Activated T-cell treated with anti-CD3 and anti-CD28 coated beads for 24 hours (primary cell): ENCODE measurements around the gene RASAL3.
"Not testable (repeated sequence)": the region's sequence is repeated elsewhere in the genome, so short reads cannot be mapped to it uniquely, and the experiment has no call there.

ENCODE experiments used
- DNase-seq: peaks from one replicate; pipeline ENCODE4 v3.0.0-alpha.2; 2020; ENCODE audit warnings: low read depth

RASAL3 gene

DNA sequence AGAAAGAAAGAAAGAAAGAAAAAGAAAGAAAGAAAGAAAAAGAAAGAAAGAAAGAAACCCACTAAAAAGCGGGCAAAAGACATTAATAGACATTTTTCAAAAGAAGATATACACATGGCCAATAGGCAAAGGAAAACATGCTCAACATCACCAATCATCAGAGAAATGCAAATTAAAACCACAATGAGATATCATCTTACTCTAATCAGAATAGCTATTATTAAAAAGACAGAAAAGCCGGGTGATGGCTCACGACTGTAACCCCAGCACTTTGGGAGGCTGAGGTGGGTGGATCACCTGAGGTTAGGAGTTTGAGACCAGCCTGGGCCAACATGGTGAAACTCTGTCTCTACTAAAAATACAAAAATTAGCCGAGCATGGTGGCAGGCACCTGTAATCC lies 9.5 kb upstream of the RASAL3 start:
- DNase-seq: not testable (repeated sequence)

DNA sequence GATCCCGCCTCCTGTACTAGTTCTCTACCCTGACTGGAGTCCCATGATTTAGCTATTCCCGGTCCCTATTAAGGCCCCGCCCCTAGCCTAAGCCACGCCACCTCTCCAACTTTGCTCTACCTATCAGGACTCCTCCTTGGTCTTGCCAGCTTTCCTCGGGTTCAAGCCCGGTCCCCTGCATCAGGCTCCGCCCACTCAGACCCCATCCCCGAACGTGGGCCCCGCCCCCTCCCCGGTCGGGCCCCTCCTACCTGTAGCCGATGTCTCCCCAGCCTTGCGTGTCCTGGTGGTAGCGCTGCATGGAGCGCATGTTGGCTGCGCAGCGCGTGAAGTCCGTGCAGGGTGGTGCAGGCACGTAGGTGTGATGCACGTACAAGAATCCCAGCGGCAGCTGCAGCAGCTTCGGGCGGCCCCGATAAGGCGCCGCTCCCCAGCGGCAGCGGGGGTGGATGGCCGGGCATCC lies 7.3 kb upstream of the RASAL3 start:
- DNase-seq: no peak

DNA sequence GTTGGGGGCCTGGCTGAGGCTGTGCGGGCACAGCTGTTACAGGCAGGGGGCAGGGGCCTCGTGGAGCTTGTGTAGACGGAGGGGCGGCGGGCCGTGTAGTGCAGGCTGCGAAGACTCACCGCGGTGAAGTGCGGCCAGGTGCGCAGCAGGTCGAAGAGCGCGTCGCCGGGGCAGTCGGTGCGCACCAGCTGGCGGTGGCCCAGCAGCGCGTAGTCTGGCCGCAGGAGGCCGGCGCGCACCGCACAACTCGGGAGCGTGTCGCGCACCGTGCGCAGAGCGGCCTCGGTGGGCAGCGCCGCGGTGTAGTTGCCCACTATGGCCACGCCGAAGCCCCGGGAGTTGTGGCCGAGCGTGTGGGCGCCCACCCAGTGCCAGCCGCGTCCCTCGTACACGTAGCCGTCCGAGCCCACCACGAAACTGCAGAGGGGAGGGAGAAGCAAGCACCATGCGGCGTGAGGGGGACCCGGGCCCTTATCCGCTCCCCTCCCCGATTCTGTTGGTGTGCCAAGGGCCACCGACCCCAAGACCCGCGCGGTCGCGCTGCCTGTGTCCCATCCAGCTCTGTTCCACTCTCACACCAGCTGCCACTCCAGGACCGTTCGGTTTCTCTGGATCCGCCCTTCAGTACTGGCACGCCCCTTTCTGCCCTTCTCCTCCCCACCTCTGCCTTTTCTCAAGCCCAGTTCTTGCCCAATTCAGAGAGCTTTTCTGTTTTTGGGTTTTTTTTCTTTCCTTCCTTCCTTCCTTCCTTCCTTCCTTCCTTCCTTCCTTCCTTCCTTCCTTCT lies 5.4 kb upstream of the RASAL3 start:
- no peak for DNase-seq

DNA sequence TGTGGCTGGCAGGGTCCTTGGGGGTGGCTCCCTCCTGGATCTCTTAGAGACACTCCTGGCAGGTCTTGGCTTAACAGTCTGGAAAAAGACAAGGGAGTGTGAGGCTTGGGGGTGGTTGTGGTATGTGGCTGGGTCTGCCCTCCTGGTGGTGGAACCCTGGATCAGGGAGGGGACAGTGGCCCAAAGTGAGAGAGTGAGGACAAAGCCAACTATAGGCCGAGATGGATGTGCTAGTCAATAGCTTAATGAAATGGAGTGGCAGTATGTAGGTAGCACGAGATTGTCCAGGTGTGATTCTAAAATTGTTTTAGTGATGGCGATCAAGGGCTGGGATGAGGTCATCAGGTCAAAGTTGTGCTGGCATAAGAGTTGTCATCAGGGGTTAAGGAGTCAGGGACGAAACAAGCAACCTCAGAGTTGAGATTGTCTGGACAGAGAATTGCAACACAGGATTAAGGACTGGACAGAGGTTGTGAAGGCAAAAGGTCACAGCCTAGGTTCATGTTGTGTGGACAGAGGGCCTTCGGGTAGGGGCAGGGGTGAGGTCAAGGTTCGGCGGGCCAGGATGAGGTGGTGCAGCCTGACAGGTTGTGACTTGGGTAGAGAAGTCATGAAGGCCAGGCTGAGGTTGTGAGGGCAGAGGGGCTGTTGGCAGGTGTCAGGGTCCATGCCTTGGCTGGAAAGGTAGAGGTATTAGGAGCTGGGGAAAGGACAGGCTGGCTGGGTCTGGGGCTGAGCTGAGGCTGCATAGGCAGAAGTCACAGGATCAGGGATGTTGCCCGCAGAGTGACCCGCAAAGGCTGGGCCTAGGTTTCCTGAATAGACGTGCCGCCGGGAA lies 4.5 kb upstream of the RASAL3 start:
- no peak for DNase-seq

DNA sequence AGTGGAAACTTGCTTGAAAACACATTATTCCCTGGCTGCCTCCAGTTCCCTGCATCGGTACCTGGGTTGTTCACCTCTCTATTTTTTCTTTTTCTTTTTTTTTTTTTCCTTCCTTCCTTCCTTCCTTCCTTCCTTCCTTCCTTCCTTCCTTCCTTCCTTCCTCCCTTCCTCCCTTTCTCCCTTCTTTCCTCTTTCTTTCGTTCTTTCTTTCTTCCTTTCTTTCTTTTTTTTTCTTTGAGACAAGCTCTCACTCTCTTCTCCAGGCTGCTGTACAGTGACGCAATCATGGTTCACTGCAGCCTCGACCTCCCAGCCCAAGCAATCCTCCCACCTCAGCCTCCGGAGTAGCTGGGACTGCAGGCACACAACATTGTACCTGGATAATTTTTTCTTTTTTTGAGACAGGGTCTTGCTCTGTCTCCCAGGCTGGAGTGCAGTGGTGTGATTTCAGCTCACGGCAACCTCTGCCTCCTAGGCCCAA lies 3.4 kb upstream of the RASAL3 start:
- DNase-seq: no peak

DNA sequence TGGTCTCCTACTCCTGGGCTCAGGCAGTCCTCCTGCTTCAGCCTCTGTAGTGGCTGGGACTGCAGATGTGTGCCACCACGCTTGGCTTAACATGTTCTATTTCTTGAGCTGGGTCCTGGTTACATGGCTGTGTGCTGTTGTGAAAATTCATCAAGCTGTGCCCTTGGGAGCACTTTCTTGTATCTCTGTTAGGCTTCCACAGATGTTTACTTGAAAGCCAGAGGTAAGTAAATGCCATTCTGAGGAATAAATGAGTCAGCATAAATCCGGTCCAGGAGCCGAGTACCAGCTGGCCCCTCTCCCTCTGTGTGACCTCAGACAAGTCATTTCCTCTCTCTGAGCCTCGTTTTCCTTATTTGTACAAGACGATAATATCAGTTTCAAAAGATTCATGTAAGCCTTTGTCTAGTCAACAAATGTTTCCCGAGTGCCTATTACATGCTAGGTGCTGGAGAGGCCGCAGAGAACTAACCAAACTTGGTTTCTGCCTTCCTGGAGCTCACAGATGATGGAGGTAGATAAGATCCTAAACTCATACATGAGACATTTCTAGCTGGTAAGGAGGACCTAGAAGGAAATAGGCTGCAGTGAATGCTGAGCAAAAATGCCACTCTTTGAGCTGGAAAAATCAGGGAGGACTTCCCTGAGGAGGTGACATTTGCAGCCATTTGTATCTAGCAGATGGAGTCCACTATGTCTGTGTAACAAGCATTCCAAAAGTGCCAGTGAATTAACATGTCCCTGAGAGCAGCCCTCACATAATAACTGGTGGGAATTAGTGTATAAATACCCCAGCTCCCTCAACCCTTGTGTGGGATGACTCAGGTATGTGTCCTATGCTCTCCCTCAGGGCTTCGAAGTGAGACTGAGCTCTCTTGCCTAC lies 2.7 kb upstream of the RASAL3 start:
- peak; percentile 41 for DNase-seq

DNA sequence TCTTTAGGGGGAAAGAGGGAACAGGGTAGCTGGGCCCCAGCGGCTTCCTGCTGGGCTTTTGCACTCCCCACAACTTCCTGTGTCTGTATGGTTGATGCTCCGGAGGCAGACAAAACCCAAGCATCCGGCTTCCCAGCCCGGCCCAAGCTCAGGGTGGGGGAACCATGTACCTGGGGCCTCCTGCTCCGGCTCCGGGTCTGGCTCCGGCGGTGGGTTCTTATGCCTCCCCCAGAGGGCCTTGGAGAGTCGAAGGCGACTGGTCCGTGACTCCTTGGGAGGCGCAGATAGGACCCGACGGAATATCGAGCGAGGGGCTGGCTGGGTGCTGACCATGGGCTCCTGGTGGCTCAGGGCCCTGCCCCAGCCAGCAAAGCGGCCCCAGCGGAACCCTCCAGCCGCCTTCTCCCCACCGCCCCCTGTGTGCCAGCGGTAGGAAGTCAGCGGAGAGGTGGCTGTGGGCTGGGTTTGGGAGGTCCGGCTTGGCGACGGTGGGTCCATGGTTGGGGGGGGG lies 428 bp downstream of the RASAL3 start:
- peak; percentile 69 for DNase-seq

DNA sequence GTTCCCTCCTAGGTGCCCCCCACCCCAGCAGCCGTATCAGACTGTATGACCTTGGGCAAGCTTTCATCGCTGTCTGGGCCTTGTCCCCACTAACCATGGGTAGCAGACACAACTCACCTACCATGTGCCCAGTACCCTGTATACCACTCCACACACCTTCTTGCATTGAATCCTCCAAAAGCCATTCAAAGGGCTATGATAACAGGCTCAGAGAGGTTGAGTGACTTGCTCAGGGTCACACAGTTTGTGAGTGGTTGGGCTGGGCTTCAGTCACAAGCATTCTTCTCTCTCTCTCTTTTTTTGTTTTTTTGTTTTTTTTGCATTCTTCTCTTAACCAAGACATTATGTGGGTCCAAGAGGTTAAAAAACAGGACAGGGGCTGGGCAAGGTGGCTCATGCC lies 2.6 kb downstream of the RASAL3 start:
- no peak for DNase-seq

DNA sequence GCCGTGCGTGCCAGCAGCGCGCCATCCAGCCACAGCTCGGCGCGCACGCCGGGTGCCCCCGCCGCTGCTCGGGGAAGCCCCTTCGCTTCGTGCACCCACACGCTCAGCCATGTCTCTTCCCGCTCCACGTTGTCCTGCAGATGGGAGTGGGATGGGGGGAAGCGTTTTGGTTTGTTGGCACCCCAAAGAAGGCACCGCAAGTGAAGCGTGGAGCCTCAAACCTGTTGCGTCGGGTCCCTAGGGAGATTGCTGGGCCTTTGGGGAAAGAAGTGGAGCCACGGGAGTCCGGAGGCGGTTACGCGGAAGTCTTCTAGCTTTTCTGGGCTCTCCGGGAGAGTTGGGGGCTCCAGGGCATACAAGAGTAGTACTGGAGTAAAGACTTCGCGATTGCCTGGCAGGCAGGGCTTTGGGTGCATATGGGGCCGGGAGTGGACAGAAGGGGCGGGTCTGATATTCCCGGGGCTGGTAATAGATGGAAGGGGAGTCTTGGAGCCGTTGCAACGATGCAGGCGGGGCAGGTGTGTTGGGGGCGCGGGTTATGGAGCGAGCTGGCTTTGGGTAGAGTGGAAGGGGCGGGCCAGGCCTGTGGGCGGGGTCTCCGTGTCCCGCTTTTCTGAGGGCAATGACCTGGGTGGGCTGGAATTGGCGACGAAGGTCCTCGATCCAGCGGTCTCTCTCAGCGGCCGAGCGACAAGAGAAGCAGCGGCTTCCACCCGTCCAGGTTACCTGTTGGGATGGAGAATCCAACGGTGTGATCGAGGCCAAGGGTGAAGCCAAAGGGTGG lies 6.5 kb downstream of the RASAL3 start:
- DNase-seq: no peak

DNA sequence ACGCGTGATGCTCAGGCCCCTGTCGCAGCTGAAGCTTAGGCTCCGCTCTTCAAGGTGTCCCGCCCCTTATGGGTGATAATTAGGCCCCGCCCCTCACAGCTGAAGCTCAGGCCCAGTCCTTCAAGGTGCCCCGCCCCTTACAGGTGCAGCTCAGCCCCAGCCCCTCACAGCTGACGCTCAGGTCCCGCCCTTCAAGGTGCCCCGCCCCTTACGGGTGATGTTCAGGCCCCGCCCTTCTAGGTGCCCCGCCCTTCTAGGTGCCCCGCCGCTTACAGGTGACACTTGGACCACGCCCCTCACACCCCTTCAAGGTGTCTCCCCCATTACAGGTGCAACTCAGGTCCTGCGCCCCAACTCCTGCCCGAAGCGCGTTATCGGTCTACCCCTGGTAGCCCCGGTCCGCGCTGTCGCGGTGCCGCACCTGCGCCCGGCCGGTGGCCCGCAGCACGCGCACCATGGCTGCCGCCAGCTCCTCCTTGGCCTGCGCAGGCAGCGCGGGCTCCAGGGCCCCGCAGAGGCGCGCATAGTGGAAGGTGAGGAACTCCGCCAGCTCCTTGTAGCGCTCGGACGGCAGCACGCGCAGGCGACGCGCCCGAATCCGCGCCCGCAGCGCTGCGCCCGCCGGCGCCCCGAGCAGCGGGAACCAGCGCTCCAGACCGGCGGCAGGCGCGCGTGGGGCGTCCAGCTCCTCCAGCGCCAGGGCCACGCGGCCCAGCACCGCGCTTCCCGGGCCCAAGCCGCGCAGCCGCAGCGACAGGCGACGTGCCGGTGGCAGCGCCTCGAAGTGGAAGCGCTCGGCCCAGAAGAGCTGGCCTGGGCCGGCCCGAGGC lies 7.3 kb downstream of the RASAL3 start:
- DNase-seq: no peak

DNA sequence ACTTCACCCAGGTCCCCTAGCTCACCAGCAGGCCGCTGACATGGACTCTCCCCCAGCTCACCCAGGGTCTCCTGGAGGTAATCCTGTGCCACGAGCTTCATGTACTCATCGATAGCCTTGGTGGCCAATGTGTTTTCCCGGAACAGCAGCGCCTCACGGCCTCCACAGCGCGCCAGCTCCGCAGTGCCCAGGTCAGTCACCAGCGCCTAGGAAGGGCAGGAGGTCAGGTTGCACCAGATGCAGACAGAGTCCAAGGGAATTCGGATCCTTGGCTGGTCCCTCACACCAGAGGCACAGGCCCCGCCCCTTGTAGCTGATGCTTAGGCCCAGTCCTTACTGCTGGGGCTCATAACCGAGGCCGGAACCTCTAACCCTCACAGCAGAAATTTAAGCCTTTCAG lies 7.9 kb downstream of the RASAL3 start:
- no peak for DNase-seq

DNA sequence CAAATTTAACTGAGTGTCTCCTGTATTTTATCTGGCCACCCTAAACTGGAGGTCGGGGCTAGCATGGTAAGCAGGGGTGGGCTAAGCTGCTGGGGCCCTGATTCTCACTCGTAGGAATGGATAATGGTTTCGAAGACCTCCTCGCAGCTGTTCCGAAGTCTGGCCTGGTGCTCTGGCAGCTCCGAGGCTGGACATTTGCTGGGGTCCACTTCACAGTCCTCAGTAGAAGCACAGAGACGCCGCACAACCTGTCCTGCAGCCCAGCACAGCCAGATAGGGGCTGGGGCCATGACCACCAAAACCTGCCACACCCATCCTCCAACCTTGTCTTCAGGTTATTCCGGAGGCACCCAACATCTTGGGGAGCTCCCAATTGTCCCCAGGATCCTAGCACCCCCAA lies 8.3 kb downstream of the RASAL3 start:
- DNase-seq: no peak

DNA sequence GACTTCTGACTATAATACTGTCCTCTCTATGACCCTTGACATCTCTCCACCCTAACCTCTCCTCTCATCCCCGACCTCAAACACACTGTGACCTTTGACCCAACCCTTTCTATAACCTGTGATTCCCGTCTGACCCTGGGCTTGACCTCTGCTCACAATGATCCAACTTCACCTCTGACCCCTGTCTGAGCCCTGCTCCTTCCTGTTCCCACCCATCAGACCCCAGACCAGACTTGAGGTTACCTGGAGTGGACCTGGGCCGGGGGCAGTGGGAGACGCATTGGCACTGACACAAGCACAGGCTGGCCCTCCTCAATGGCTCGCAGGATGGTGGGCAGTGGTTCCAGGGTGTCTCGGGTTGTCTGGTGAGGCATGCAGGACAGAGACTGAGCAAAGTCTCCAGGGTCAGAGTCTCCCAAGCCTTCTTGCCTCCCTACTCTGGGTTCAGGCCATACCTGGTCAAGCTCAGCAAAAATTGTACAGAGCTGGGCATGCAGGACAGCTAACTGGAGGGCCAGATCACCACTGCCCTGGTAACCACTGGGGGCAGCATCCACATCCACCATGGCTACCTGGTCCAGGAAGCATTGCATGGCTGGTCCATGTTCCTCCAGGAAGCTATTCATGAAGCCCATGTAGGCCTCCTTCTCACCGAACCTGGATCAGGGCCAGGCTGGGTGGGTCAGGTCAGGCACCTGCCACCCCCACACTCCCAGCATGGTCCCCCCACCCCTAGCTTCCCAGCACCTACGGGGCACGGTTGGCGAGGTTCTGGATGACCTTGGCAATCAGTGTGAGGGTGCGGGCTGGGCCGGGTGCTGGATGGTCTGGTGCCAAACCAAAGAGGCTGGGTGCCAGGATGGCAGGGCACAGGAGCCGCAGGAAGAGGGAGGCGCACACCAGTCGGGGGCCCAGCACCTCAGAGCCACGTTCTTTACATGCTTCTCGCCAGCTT lies 10.2 kb downstream of the RASAL3 start:
- DNase-seq: no peak

DNA sequence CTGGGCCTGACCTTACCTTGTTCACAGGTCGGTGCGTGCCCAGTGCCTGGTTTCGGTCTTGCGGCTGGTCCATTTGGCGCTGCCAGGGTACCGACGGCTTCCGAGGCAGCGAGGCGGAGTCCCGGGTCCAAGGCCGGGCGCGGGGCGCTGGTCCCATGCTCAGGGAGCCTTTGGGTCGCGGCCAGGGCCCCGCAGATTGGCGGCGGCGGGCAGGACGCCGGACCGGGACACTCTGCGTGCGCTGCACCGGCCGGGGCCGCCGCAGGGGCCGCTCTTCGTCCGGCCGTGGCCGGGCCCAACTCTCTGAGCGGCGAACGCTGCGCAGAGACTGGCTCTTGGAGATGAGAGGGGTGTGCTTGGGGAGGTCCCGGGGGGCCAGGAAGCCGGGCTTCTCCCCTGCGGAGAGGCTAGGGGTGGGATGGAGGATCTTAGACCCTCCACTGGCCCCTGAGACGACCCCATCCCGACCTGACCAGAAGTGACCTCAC lies 11.2 kb downstream of the RASAL3 start:
- no peak for DNase-seq

DNA sequence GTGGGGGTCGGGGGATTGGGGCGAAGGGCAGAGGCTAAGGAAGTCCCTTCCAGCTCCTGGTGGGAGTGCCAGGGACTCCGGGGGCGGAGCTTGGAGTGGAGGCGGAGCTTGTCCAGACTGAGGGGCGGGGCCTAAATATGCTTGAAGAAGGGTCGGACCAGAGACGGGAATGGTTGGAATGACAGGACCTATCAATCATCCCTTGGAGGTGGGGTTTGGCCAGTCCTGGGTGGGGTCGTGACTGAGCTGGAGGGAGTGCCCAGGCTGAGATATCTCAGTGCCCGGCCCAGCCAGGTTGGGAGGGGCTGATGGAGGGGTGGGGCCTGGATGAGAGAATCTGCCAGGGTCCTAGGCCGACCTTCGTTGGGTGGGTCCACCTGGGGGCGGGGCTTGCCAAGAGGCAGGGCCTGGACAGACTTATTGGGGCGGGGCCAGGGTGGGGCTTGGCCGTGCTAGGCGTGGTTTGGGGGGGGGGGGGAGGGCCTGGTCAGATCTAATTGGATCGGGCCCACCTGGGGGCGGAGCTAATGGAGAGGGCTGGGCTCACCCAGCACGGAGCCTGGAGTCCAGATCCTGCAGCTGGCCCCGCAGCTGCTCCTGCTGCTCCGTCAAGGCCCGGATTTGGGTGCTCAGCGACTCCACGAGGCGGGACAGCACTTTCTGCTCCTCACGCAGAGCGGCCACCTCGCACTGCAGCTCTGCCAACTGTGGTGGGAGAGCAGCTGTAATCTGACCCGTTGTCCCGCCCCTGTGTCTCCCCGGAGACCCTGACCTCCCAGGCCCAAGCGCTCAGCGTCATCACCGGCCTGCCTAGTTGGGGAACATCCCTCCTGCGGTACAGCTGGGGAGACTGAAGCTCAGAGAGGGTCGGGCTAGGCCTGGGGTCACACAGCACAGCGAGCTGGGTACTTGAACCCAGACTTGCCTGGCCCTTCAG lies 12.0 kb downstream of the RASAL3 start:
- no peak for DNase-seq

DNA sequence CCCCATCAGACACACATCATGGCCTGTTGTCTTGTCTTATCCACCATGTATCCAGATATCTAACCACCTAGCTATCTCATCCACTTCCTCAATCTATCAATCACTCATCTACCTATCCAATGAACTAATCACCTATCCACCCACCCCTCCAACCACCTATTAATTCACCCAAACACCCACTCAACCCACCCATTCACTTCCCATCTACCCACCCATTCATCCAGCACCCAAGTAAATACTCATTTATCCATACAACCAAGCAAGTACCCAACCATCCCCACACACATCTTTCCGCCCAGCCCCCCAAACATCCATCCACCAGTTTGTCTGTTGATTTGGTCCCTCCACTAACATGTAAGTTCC lies 13.8 kb downstream of the RASAL3 start:
- no peak for DNase-seq

DNA sequence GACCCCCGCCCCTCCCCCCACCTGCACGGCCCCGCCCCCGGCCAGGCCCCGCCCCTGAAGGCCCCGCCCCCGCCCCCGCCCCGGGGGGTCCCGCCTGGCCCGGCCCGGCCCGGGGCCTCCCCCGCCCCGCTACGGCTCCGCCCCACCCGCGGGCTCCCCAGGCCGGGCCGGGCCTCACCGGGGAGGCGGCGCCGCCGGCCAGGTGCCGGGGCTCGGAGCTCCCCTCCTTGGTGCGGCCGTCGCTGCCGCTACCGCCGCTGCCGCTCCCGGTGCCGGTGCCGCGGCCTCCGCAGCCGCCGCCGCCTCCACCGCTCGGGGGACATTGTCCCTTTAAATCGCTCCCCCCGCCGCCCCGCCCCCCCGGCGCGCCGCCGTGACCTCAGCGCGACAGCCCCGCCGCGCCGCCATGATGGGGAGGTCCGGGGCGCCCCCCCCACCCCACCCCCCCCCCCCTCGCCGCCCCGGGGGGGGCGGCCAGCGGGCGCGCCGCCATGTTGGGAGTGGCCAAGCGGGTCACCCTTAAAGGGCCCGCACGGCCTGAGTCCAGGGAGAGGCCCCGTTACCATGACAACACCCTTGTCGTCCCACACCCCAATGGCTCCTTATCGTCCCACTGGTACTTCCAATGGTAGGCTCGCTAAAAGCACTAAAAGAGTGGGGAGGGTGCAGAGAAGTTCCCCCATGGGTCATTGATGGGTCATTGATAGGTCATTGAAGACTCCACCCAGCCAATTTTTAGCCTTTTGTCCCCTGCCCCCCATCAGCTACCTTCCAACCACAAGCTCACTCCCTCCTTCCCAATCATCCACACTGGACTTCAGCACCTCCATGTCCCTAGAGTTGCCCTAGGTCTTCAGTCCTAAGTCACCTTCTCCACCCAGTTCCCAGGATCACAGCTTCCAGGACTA lies 14.5 kb downstream of the RASAL3 start, which contains the start of gene WIZ:
Gene WIZ, minus strand, starts transcription at position 337 of the 908 bp plus-strand sequence. CDS start 1,649 bp downstream, outside the sequence.
- peak; percentile 80 for DNase-seq
